CD14-positive monocyte (primary cell): ENCODE results near the gene LAG3. TPM values are rescaled to one million over a fixed set of nuclear protein-coding genes. Genes with fewer than 3 reads are reported as not detected.

Experiments used
- DNase-seq, 3 donors: peaks; one replicate each; pipeline ENCODE4 v3.0.0-alpha.2; 2011 to 2022
- H2AFZ ChIP-seq: 2 replicates; pipeline ENCODE4 v1.6.0; 2012; ENCODE audit warnings: mild to moderate bottlenecking, low read depth, low read length, inconsistent platforms; ENCODE audit not compliant: insufficient read depth, poor library complexity, severe bottlenecking
- H3K27ac ChIP-seq, 2 donors: 1 replicate in 1 of 2; 2 replicates in 1 of 2; pipeline ENCODE4 v1.5.1; 2012 to 2013; ENCODE audit warnings: low read length in 2 of 2, control low read depth in 1 of 2, inconsistent platforms in 1 of 2, low read depth in 1 of 2, mild to moderate bottlenecking in 1 of 2
- H3K27me3 ChIP-seq, 2 donors: one replicate each; pipeline versions ENCODE4 v1.6.0 to v1.6.1; 2011 to 2013; ENCODE audit warnings: low read length in 2 of 2; ENCODE audit not compliant: control insufficient read depth in 2 of 2, insufficient read depth in 2 of 2
- H3K36me3 ChIP-seq, 2 donors: replicated peaks in 1 of 2; 1 replicate in 1 of 2; 2 replicates in 1 of 2; pipeline versions ENCODE4 v1.5.1 to v1.6.1; 2012 to 2013; ENCODE audit warnings: low read length in 2 of 2, control low read depth in 1 of 2, inconsistent platforms in 1 of 2, mild to moderate bottlenecking in 1 of 2; ENCODE audit not compliant: insufficient read depth in 2 of 2, control insufficient read depth in 1 of 2
- H3K4me1 ChIP-seq, 2 donors: 1 replicate in 1 of 2; 2 replicates in 1 of 2; pipeline versions ENCODE4 v1.5.1 to v1.6.1; 2012 to 2013; ENCODE audit warnings: low read length in 2 of 2, control low read depth in 1 of 2, inconsistent platforms in 1 of 2, mild to moderate bottlenecking in 1 of 2, moderate library complexity in 1 of 2; ENCODE audit not compliant: insufficient read depth in 2 of 2, control insufficient read depth in 1 of 2
- H3K4me2 ChIP-seq: replicated peaks from 2 replicates; pipeline ENCODE3; 2012; ENCODE audit warnings: low read length, moderate library complexity, mild to moderate bottlenecking; ENCODE audit not compliant: poor library complexity, severe bottlenecking; ENCODE audit errors: extremely low read depth
- H3K4me3 ChIP-seq, 3 experiments: fragments of 200-600 bp in 1 of 3; sonication (generic) in 1 of 3; replicated peaks in 1 of 3; 1 replicate in 2 of 3; 2 replicates in 1 of 3; pipeline ENCODE4 v1.5.1; 2011 to 2013; ENCODE audit warnings: low read length in 3 of 3, mild to moderate bottlenecking in 3 of 3, control low read depth in 2 of 3, low read depth in 2 of 3, inconsistent platforms in 1 of 3, moderate library complexity in 1 of 3
- H3K79me2 ChIP-seq: 2 replicates; pipeline ENCODE4 v1.6.0; 2012; ENCODE audit warnings: mild to moderate bottlenecking, control low read depth, inconsistent platforms, low read length, moderate library complexity; ENCODE audit not compliant: insufficient read depth
- H3K9ac ChIP-seq: 2 replicates; pipeline ENCODE4 v1.6.0; 2017; ENCODE audit warnings: low read length, mild to moderate bottlenecking; ENCODE audit not compliant: insufficient read depth, poor library complexity, severe bottlenecking
- H3K9me3 ChIP-seq, 2 donors: replicated peaks in 1 of 2; 1 replicate in 1 of 2; 2 replicates in 1 of 2; pipeline versions ENCODE4 v1.5.1 to v1.6.1; 2012 to 2013; ENCODE audit warnings: low read length in 2 of 2, control low read depth in 1 of 2; ENCODE audit not compliant: control insufficient read depth in 1 of 2, insufficient read depth in 1 of 2
- H4K20me1 ChIP-seq: 2 replicates; pipeline ENCODE4 v1.6.0; 2012; ENCODE audit warnings: mild to moderate bottlenecking, low read length, control low read depth, moderate library complexity; ENCODE audit not compliant: insufficient read depth
- H3K27ac Mint-ChIP-seq, 7 donors: one replicate each; pipeline ENCODE4 v1.8.0; 2020; ENCODE audit warnings: mild to moderate bottlenecking in 7 of 7, mixed read lengths in 7 of 7, moderate library complexity in 6 of 7, inconsistent platforms in 2 of 7
- H3K27me3 Mint-ChIP-seq, 3 donors: one replicate each; pipeline ENCODE4 v1.8.0; 2021 to 2022; ENCODE audit warnings: low read depth in 3 of 3, mild to moderate bottlenecking in 3 of 3, mixed read lengths in 3 of 3, moderate library complexity in 3 of 3, inconsistent platforms in 1 of 3
- H3K36me3 Mint-ChIP-seq, 2 donors: one replicate each; pipeline ENCODE4 v1.8.0; 2020; ENCODE audit warnings: mixed read lengths in 2 of 2, inconsistent platforms in 1 of 2, mild to moderate bottlenecking in 1 of 2
- H3K4me1 Mint-ChIP-seq: one replicate; pipeline ENCODE4 v1.8.0; 2020; ENCODE audit warnings: mild to moderate bottlenecking, mixed read lengths
- H3K4me3 Mint-ChIP-seq, 2 donors: one replicate each; pipeline ENCODE4 v1.8.0; 2020; ENCODE audit warnings: mild to moderate bottlenecking in 2 of 2, mixed read lengths in 2 of 2, moderate library complexity in 1 of 2
- H3K9me3 Mint-ChIP-seq, 7 donors: one replicate each; pipeline ENCODE4 v1.8.0; 2020 to 2022; ENCODE audit warnings: mixed read lengths in 7 of 7, mild to moderate bottlenecking in 6 of 7, moderate library complexity in 6 of 7, inconsistent platforms in 2 of 7
- CTCF ChIP-seq: fragments of 200-600 bp; IDR thresholded peaks from one replicate; pipeline ENCODE4 v1.8.0; 2022; ENCODE audit warnings: antibody characterized with exemption, mild to moderate bottlenecking
- WGBS: methylation state at CpG from one replicate; pipeline ENCODE4 v1.1.5; 2013; ENCODE audit warnings: missing lambda C conversion rate; ENCODE audit not compliant: insufficient coverage; 5-methylcytosine and 5-hydroxymethylcytosine counted together
- intact Hi-C, 2 donors: fragments of 100-400 bp; cut with micrococcal nuclease; formaldehyde crosslinking; loops; one replicate each; pipeline versions ENCODE4 v1.15.0 to v1.15.1; 2023
- polyA plus RNA-seq, 3 donors: library from polyadenylated mRNA; depleted of rRNA in 1 of 3; unstranded in 2 of 3; stranded (reverse) in 1 of 3; fragments of 300-500 nt in 2 of 3; fragments of >200 nt in 1 of 3; fragmentation: Illumina TruSeq in 2 of 3; gene quantifications; 1 replicate in 2 of 3; 2 replicates in 1 of 3; pipeline ENCODE4 v1.2.3, GENCODE V29; 2012 to 2021

Gene LAG3
- polyA plus RNA-seq, 3 donors = 0.04 TPM; not detected in 2

- 100% methylated on average over 2 of the region's 10 CpGs for WGBS
- peaks cover 0 to 17% of the 10 kb centered on the region in 2 donors for H3K9me3 ChIP-seq
- H3K27ac Mint-ChIP-seq = peak overlapping the region in 1 of 7 donors; percentile 50
- DNase-seq = no peak
- no peak overlapping the region for H3K9ac ChIP-seq
- H3K27me3 Mint-ChIP-seq = peaks cover 60 to 82% (median 78%) of the 10 kb centered on the region in 3 donors
- TF ChIP-seq CTCF = no peak
- peaks cover 52% of the 10 kb centered on the region for H3K4me1 Mint-ChIP-seq
- no peaks in the 10 kb centered on the region for H4K20me1 ChIP-seq
- peaks cover 0 to 9% (median 5%) of the 10 kb centered on the region in 7 donors for H3K9me3 Mint-ChIP-seq
- intact Hi-C loops = no loop called here
- H3K4me3 Mint-ChIP-seq = peak overlapping the region in 1 of 2 donors; percentile 28
- H3K27ac ChIP-seq = no peak overlapping the region
- no peaks in the 10 kb centered on the region for H3K79me2 ChIP-seq
- H3K27me3 ChIP-seq = peaks cover 20 to 69% of the 10 kb centered on the region in 2 donors
- H3K4me3 ChIP-seq = no peak overlapping the region
- H2AFZ ChIP-seq = no peak overlapping the region
- H3K36me3 ChIP-seq = no peaks in the 10 kb centered on the region
- H3K4me1 ChIP-seq = peaks cover 33 to 54% of the 10 kb centered on the region in 2 donors
- H3K4me2 ChIP-seq = no peak overlapping the region
- H3K36me3 Mint-ChIP-seq = peaks cover 8 to 21% of the 10 kb centered on the region in 2 donors
These were observed 1.7 kb upstream of the LAG3 start for GRCh38 chr12:6770600-6770999.

GRCh38 chr12:6771091-6771495, 1.2 kb upstream of the LAG3 start:
- TF ChIP-seq CTCF = no peak
- H3K27me3 Mint-ChIP-seq = peaks cover 57 to 81% (median 78%) of the 10 kb centered on the region in 3 donors
- Histone ChIP-seq H3K27me3 (peaks cover 18 to 68% of the 10 kb centered on the region in 2 donors), H3K27ac (no peak overlapping the region), H3K36me3 (no peaks in the 10 kb centered on the region), H3K4me3 (no peak overlapping the region), H3K9ac (no peak overlapping the region), H3K9me3 (peaks cover 0 to 17% of the 10 kb centered on the region in 2 donors), H3K4me1 (peaks cover 28 to 49% of the 10 kb centered on the region in 2 donors), H3K4me2 (no peak overlapping the region), H3K79me2 (no peaks in the 10 kb centered on the region), H2AFZ (no peak overlapping the region), H4K20me1 (no peaks in the 10 kb centered on the region)
- H3K4me1 Mint-ChIP-seq = peaks cover 48% of the 10 kb centered on the region
- WGBS = 53% methylated on average over 3 of the region's 4 CpGs
- peaks cover 0 to 8% (median 4%) of the 10 kb centered on the region in 7 donors for H3K9me3 Mint-ChIP-seq
- intact Hi-C loops = no loop called here
- H3K4me3 Mint-ChIP-seq = peak overlapping the region in 1 of 2 donors; percentile 28
- peak in 2 of 3 donors; percentile 32 to 44 for DNase-seq
- peaks cover 8 to 21% of the 10 kb centered on the region in 2 donors for H3K36me3 Mint-ChIP-seq
- peak overlapping the region in 1 of 7 donors; percentile 41 for H3K27ac Mint-ChIP-seq
